LoVo (cell line): ENCODE results near the gene LSG1.
A peak's percentile ranks its signal among the peaks of the same experiment; 100 is the strongest.

Experiments
- DNase-seq: peaks from one replicate; pipeline ENCODE4 v3.0.0-alpha.2; 2016; ENCODE audit warnings: low spot score

The LSG1 gene

GRCh38 chr3:194686816-194687637, 15.0 kb upstream of the LSG1 start:
- DNase-seq = no peak

GRCh38 chr3:194686414-194686815, 14.4 kb upstream of the LSG1 start:
- no peak for DNase-seq

GRCh38 chr3:194685718-194686413, 13.9 kb upstream of the LSG1 start, which contains the start of gene FAM43A:
Gene FAM43A, plus strand, starts transcription at chr3:194685883. Its CDS starts 944 bp downstream, at chr3:194686827.
- DNase-seq = peak; percentile 78

- DNase-seq = no peak
These were observed 13.2 kb upstream of the LSG1 start for GRCh38 chr3:194685065-194685717.

GRCh38 chr3:194683380-194683779, 11.4 kb upstream of the LSG1 start:
- DNase-seq = no peak

GRCh38 chr3:194682694-194683310, 10.8 kb upstream of the LSG1 start:
- DNase-seq = peak; percentile 82

GRCh38 chr3:194682189-194682693, 10.2 kb upstream of the LSG1 start:
- no peak for DNase-seq

- no peak for DNase-seq
These were observed 9.1 kb upstream of the LSG1 start for GRCh38 chr3:194680888-194681615.

GRCh38 chr3:194676471-194676870, 4.5 kb upstream of the LSG1 start:
- DNase-seq = no peak

- no peak for DNase-seq
These were observed 3.7 kb upstream of the LSG1 start for GRCh38 chr3:194675680-194676079.

- no peak for DNase-seq
These were observed 3.2 kb upstream of the LSG1 start for GRCh38 chr3:194675081-194675640.

- DNase-seq = no peak
These were observed 1.8 kb upstream of the LSG1 start for GRCh38 chr3:194673761-194674160.

GRCh38 chr3:194672876-194673275, 885 bp upstream of the LSG1 start:
- no peak for DNase-seq

- DNase-seq = peak; percentile 54
These were observed 486 bp downstream of the LSG1 start for GRCh38 chr3:194671511-194671899.

- no peak for DNase-seq
These were observed 4.6 kb downstream of the LSG1 start for GRCh38 chr3:194667363-194667762.

- no peak for DNase-seq
These were observed 7.1 kb downstream of the LSG1 start for GRCh38 chr3:194664857-194665256.

- no peak for DNase-seq
These were observed 10.0 kb downstream of the LSG1 start for GRCh38 chr3:194661946-194662345.

- DNase-seq = no peak
These were observed 10.6 kb downstream of the LSG1 start for GRCh38 chr3:194661374-194661773.

GRCh38 chr3:194659778-194660177, 12.2 kb downstream of the LSG1 start:
- no peak for DNase-seq

GRCh38 chr3:194658477-194659242, 13.3 kb downstream of the LSG1 start:
- DNase-seq = no peak
